HG03060 (cell line): Measurements from ENCODE around the gene POP4.
A peak's percentile ranks its signal among the peaks of the same experiment; 100 is the strongest.

ENCODE experiments used
- ATAC-seq: cut with Tn5 transposase; IDR thresholded peaks from one replicate; pipeline ENCODE4 v1.9.1; 2021; ENCODE audit warnings: low read depth, moderate number of reproducible peaks; ENCODE audit not compliant: unreplicated experiment

Gene POP4

GRCh38 chr19:29658221-29658991 is 52.3 kb downstream of the POP4 start:
- ATAC-seq, result no peak

GRCh38 chr19:29660835-29661234 is 54.8 kb downstream of the POP4 start:
- no peak for ATAC-seq

GRCh38 chr19:29662278-29662603 is 56.2 kb downstream of the POP4 start:
- no peak for ATAC-seq

- no peak for ATAC-seq
These were observed 56.7 kb downstream of the POP4 start for GRCh38 chr19:29662604-29663404.

GRCh38 chr19:29663861-29664752 is 58.0 kb downstream of the POP4 start:
- ATAC-seq, result no peak

- ATAC-seq, result no peak
These were observed 58.7 kb downstream of the POP4 start for GRCh38 chr19:29664753-29665214.

GRCh38 chr19:29665215-29665825 is 59.2 kb downstream of the POP4 start, which contains the start of gene PLEKHF1:
Gene PLEKHF1 (plus strand): TSS chr19:29665461. CDS start chr19:29673840, 8,379 bp downstream.
- ATAC-seq, result peak; percentile 55

GRCh38 chr19:29665826-29666577 is 59.9 kb downstream of the POP4 start:
- ATAC-seq, result no peak
